ENCODE results near the gene ZNF497.

Gene ZNF497

GRCh38 chr19:58372311-58373133 lies 10.0 kb upstream of the ZNF497 start:
- Histone ChIP-seq H3F3A (ENCODE audit: insufficient read depth) (no peaks in the 10 kb centered on the region), H3K36me3 (ENCODE audit: low read length) (no peaks in the 10 kb centered on the region), H3K9me3 (ENCODE audit: insufficient read depth, low read length) (no peaks in the 10 kb centered on the region), H3K27me3 (ENCODE audit: low read length) (no peaks in the 10 kb centered on the region), H3K9me2 (replicated peaks; ENCODE audit: insufficient read depth, low read length) (no peaks in the 10 kb centered on the region), H2AFZ (ENCODE audit: low read depth, low read length, severe bottlenecking) (no peak overlapping the region), H3K9ac (ENCODE audit: low read length) (no peak overlapping the region), H3K79me2 (ENCODE audit: insufficient read depth, low read length) (no peaks in the 10 kb centered on the region), H3K4me2 (ENCODE audit: low read depth, low read length, poor library complexity, severe bottlenecking) (no peak overlapping the region), H4K20me1 (ENCODE audit: low read depth, low read length) (no peaks in the 10 kb centered on the region), H3K4me3 (ENCODE audit: insufficient read depth, low read length, poor library complexity, severe bottlenecking) (no peak overlapping the region), H3K27ac (ENCODE audit: low read depth, low read length) (no peak overlapping the region)
- TF ChIP-seq, protein P1, sequence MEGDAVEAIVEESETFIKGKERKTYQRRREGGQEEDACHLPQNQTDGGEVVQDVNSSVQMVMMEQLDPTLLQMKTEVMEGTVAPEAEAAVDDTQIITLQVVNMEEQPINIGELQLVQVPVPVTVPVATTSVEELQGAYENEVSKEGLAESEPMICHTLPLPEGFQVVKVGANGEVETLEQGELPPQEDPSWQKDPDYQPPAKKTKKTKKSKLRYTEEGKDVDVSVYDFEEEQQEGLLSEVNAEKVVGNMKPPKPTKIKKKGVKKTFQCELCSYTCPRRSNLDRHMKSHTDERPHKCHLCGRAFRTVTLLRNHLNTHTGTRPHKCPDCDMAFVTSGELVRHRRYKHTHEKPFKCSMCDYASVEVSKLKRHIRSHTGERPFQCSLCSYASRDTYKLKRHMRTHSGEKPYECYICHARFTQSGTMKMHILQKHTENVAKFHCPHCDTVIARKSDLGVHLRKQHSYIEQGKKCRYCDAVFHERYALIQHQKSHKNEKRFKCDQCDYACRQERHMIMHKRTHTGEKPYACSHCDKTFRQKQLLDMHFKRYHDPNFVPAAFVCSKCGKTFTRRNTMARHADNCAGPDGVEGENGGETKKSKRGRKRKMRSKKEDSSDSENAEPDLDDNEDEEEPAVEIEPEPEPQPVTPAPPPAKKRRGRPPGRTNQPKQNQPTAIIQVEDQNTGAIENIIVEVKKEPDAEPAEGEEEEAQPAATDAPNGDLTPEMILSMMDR (IDR thresholded peaks at IDR 0.05; ENCODE audit: insufficient read depth, low read length, poor library complexity, severe bottlenecking) = no peak
- no peak for TF ChIP-seq EZH2phosphoT487 (conservative IDR thresholded peaks at IDR 0.05; ENCODE audit: low read length)

- Histone ChIP-seq H3K4me3 (ENCODE audit: insufficient read depth, low read length, poor library complexity, severe bottlenecking) (no peak overlapping the region), H3K79me2 (ENCODE audit: insufficient read depth, low read length) (no peaks in the 10 kb centered on the region), H3F3A (ENCODE audit: insufficient read depth) (0 out of 2 replicates have a peak, but pooled peaks cover 3% of the 10 kb centered on the region), H3K27me3 (ENCODE audit: low read length) (no peaks in the 10 kb centered on the region), H3K27ac (ENCODE audit: low read depth, low read length) (no peak overlapping the region), H4K20me1 (ENCODE audit: low read depth, low read length) (no peaks in the 10 kb centered on the region), H3K9me3 (ENCODE audit: insufficient read depth, low read length) (no peaks in the 10 kb centered on the region), H3K9me2 (replicated peaks; ENCODE audit: insufficient read depth, low read length) (no peaks in the 10 kb centered on the region), H3K4me2 (ENCODE audit: low read depth, low read length, poor library complexity, severe bottlenecking) (no peak overlapping the region), H3K9ac (ENCODE audit: low read length) (no peak overlapping the region), H3K36me3 (ENCODE audit: low read length) (no peaks in the 10 kb centered on the region), H2AFZ (ENCODE audit: low read depth, low read length, severe bottlenecking) (no peak overlapping the region)
- TF ChIP-seq EZH2phosphoT487 (conservative IDR thresholded peaks at IDR 0.05; ENCODE audit: low read length) = no peak
- TF ChIP-seq, protein P1 (IDR thresholded peaks at IDR 0.05; ENCODE audit: insufficient read depth, low read length, poor library complexity, severe bottlenecking) = no peak
Observed at GRCh38 chr19:58368561-58369360, 6.2 kb upstream of the ZNF497 start.

- TF ChIP-seq EZH2phosphoT487 (conservative IDR thresholded peaks at IDR 0.05; ENCODE audit: low read length) = no peak
Observed at GRCh38 chr19:58367698-58368454, 5.3 kb upstream of the ZNF497 start.

More at GRCh38 chr19:58367698-58368454, 5.3 kb upstream of the ZNF497 start:
- Histone ChIP-seq H3K4me3 (ENCODE audit: insufficient read depth, low read length, poor library complexity, severe bottlenecking) (no peak overlapping the region), H2AFZ (ENCODE audit: low read depth, low read length, severe bottlenecking) (no peak overlapping the region), H3K9me3 (ENCODE audit: insufficient read depth, low read length) (no peaks in the 10 kb centered on the region), H3K36me3 (ENCODE audit: low read length) (no peaks in the 10 kb centered on the region), H3K27ac (ENCODE audit: low read depth, low read length) (no peak overlapping the region), H3K4me2 (ENCODE audit: low read depth, low read length, poor library complexity, severe bottlenecking) (no peak overlapping the region), H3K27me3 (ENCODE audit: low read length) (no peaks in the 10 kb centered on the region), H4K20me1 (ENCODE audit: low read depth, low read length) (no peaks in the 10 kb centered on the region), H3F3A (ENCODE audit: insufficient read depth) (0 out of 2 replicates have a peak, but pooled peaks cover 3% of the 10 kb centered on the region), H3K79me2 (ENCODE audit: insufficient read depth, low read length) (no peaks in the 10 kb centered on the region), H3K9me2 (replicated peaks; ENCODE audit: insufficient read depth, low read length) (no peaks in the 10 kb centered on the region), H3K9ac (ENCODE audit: low read length) (no peak overlapping the region)

Measured in SU-DHL-6 (cell line).